ENCODE data around the gene CHD1L. TPM values are rescaled to one million over a fixed set of nuclear protein-coding genes. Genes with fewer than 3 reads are reported as not detected.

CHD1L gene
- total RNA-seq, 1 experiment from 2014 or later = 64.2 TPM

DNA sequence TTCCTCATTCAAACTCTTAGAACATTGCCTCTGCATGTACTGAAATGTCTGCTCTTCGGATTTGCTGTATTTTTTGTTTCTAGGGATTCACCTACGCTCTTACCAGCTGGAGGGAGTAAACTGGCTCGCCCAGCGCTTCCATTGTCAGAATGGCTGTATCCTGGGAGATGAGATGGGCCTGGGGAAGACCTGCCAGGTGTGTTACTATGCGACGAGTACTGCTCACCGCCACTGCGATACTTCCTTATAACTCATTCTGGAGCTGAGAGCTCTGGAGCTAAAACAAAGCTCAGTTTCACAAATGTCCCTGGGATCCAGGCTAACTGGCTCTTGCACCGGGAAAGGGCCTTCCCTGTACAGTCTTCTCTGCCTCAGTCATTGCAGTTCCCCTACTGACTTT lies 10.1 kb downstream of the CHD1L start:
- Histone ChIP-seq H3T11ph (ENCODE audit: low read length) (no peak overlapping the region), H4K20me1 (ENCODE audit: control insufficient read depth, insufficient read depth, insufficient read length) (no peaks in the 10 kb centered on the region), H4K5ac (ENCODE audit: insufficient read length, low read depth, low read length) (no peak overlapping the region), H3K9me3 (ENCODE audit: control insufficient read depth, low read depth, low read length) (no peaks in the 10 kb centered on the region), H2BK20ac (ENCODE audit: low read depth, low read length, poor library complexity, severe bottlenecking) (no peak overlapping the region), H3K23ac (ENCODE audit: insufficient read length, low read depth, low read length) (no peak overlapping the region), H2BK120ac (ENCODE audit: low read depth, low read length, poor library complexity, severe bottlenecking) (no peak overlapping the region), H4K91ac (ENCODE audit: insufficient read length, low read depth, low read length) (no peak overlapping the region), H3K23me2 (ENCODE audit: insufficient read length, low read depth, low read length, poor library complexity, severe bottlenecking) (no peaks in the 10 kb centered on the region), H2BK12ac (ENCODE audit: insufficient read length, low read depth, low read length) (no peak overlapping the region), H3K14ac (ENCODE audit: insufficient read depth, low read length) (no peak overlapping the region), H2AFZ (ENCODE audit: low read length) (no peak overlapping the region), H3K18ac (ENCODE audit: insufficient read length, low read depth, low read length) (no peak overlapping the region), H3K79me2 (ENCODE audit: insufficient read depth, low read length) (peaks cover 15% of the 10 kb centered on the region; the same call in 1 of the 2 replicates), H4K8ac (replicated peaks; ENCODE audit: insufficient read length, low read depth, low read length) (no peak overlapping the region), H3K27ac (ENCODE audit: insufficient read length, low read depth, low read length) (no peak overlapping the region), H3K4me1 (ENCODE audit: insufficient read depth, low read length) (peaks cover 3% of the 10 kb centered on the region; the same call in 1 of the 2 replicates), H3K56ac (ENCODE audit: insufficient read length, low read depth, low read length) (no peak overlapping the region), H3K4ac (ENCODE audit: low read depth, low read length) (no peak overlapping the region), H3K79me1 (ENCODE audit: insufficient read depth, low read depth, low read length, poor library complexity, severe bottlenecking) (peaks cover 1% of the 10 kb centered on the region), H3K27me3 (ENCODE audit: insufficient read depth, low read length) (no peaks in the 10 kb centered on the region), H2BK15ac (ENCODE audit: low read depth, low read length) (no peak overlapping the region), H2AK5ac (ENCODE audit: insufficient read length, low read length) (no peak overlapping the region), H3K9ac (ENCODE audit: extremely low read depth, insufficient read length, low read length) (no peak overlapping the region), H2BK5ac (ENCODE audit: insufficient read length, low read length) (no peak overlapping the region), H3K4me2 (ENCODE audit: insufficient read depth, insufficient read length, low read length) (no peak overlapping the region)
- no CpG with 5 or more reads among the region's 9 CpGs for WGBS (ENCODE audit: extremely low coverage, insufficient read length, low lambda C conversion rate)
- Mint-ChIP-seq H3K4me1 (peaks cover 25 to 36% of the 10 kb centered on the region in 2 experiments), H3K4me3 (peak overlapping the region in 1 of 2 experiments; percentile 39; a peak in 1 of 5 replicates), H3K27me3 (ENCODE audit: low read depth) (no peaks in the 10 kb centered on the region), H3K27ac (peak overlapping the region; percentile 26 to 85 (median 63); a peak in 2 of 7 replicates), H3K36me3 (ENCODE audit: insufficient read depth in 1 of 3, low read depth in 3 of 3) (peaks cover 13 to 29% (median 17%) of the 10 kb centered on the region in 3 experiments; a peak in 6 of 7 replicates), H3K9me3 (no peaks in the 10 kb centered on the region)
- TF ChIP-seq, protein P1, sequence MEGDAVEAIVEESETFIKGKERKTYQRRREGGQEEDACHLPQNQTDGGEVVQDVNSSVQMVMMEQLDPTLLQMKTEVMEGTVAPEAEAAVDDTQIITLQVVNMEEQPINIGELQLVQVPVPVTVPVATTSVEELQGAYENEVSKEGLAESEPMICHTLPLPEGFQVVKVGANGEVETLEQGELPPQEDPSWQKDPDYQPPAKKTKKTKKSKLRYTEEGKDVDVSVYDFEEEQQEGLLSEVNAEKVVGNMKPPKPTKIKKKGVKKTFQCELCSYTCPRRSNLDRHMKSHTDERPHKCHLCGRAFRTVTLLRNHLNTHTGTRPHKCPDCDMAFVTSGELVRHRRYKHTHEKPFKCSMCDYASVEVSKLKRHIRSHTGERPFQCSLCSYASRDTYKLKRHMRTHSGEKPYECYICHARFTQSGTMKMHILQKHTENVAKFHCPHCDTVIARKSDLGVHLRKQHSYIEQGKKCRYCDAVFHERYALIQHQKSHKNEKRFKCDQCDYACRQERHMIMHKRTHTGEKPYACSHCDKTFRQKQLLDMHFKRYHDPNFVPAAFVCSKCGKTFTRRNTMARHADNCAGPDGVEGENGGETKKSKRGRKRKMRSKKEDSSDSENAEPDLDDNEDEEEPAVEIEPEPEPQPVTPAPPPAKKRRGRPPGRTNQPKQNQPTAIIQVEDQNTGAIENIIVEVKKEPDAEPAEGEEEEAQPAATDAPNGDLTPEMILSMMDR (conservative IDR thresholded peaks at IDR 0.05) = no peak
- DNase-seq = no peak
